ENCODE measurements around the gene APAF1.

GRCh38 chr12:98783420-98783819 is 138.3 kb downstream of the APAF1 start:
- TF ChIP-seq, protein P1, sequence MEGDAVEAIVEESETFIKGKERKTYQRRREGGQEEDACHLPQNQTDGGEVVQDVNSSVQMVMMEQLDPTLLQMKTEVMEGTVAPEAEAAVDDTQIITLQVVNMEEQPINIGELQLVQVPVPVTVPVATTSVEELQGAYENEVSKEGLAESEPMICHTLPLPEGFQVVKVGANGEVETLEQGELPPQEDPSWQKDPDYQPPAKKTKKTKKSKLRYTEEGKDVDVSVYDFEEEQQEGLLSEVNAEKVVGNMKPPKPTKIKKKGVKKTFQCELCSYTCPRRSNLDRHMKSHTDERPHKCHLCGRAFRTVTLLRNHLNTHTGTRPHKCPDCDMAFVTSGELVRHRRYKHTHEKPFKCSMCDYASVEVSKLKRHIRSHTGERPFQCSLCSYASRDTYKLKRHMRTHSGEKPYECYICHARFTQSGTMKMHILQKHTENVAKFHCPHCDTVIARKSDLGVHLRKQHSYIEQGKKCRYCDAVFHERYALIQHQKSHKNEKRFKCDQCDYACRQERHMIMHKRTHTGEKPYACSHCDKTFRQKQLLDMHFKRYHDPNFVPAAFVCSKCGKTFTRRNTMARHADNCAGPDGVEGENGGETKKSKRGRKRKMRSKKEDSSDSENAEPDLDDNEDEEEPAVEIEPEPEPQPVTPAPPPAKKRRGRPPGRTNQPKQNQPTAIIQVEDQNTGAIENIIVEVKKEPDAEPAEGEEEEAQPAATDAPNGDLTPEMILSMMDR (IDR thresholded peaks at IDR 0.05) = no peak
- no peak for TF ChIP-seq RCOR1 (IDR thresholded peaks at IDR 0.05; ENCODE audit: low read length)
- TF ChIP-seq EZH2phosphoT487 (IDR thresholded peaks at IDR 0.05; ENCODE audit: borderline replicate concordance, low read depth) = no peak
- TF ChIP-seq RAD21 (IDR thresholded peaks at IDR 0.05; ENCODE audit: low read length) = no peak
- TF ChIP-seq, protein P2, sequence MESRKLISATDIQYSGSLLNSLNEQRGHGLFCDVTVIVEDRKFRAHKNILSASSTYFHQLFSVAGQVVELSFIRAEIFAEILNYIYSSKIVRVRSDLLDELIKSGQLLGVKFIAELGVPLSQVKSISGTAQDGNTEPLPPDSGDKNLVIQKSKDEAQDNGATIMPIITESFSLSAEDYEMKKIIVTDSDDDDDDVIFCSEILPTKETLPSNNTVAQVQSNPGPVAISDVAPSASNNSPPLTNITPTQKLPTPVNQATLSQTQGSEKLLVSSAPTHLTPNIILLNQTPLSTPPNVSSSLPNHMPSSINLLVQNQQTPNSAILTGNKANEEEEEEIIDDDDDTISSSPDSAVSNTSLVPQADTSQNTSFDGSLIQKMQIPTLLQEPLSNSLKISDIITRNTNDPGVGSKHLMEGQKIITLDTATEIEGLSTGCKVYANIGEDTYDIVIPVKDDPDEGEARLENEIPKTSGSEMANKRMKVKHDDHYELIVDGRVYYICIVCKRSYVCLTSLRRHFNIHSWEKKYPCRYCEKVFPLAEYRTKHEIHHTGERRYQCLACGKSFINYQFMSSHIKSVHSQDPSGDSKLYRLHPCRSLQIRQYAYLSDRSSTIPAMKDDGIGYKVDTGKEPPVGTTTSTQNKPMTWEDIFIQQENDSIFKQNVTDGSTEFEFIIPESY (IDR thresholded peaks at IDR 0.05; ENCODE audit: borderline replicate concordance, low read depth) = no peak
- TF ChIP-seq EP300 (IDR thresholded peaks at IDR 0.05; ENCODE audit: borderline replicate concordance in 1 of 2, low read depth in 1 of 2, low read length in 1 of 2) = no peak
- no peak for TF ChIP-seq TAF1 (IDR thresholded peaks at IDR 0.05; ENCODE audit: borderline replicate concordance, low read depth, low read length)
- TF ChIP-seq POLR2AphosphoS5 (IDR thresholded peaks at IDR 0.05; ENCODE audit: low read depth, low read length) = no peak
- TF ChIP-seq YY1 (IDR thresholded peaks at IDR 0.05; ENCODE audit: low read depth) = no peak
- TF ChIP-seq RFX5 (IDR thresholded peaks at IDR 0.05; ENCODE audit: low read length) = no peak
- no peak for TF ChIP-seq CHD2 (IDR thresholded peaks at IDR 0.05; ENCODE audit: low read length, partially characterized antibody)
- TF ChIP-seq FOXM1 (IDR thresholded peaks at IDR 0.05; ENCODE audit: low read depth) = no peak

Data from SK-N-SH (cell line).